Esophagus mucosa (tissue), 1 donor: ENCODE data around the gene RAPH1. TPM values are rescaled to one million over a fixed set of nuclear protein-coding genes. Genes with fewer than 3 reads are reported as not detected.

ENCODE experiments used
- ATAC-seq: fragments of 200-7000 bp; cut with Tn5 transposase; one replicate; pipeline ENCODE4 v1.9.1; 2020
- total RNA-seq: library from RNA; stranded (reverse); gene quantifications from one replicate; pipeline ENCODE4 v1.2.4, GENCODE V29; 2023
- donor health status: DM: yes; HTN: yes; CAD: no.

The RAPH1 gene
- total RNA-seq, 1 donor from 2014 or later = 27.7 TPM

- no peak for ATAC-seq
These were observed 45.6 kb downstream of the RAPH1 start for GRCh38 chr2:203489531-203489930.

DNA sequence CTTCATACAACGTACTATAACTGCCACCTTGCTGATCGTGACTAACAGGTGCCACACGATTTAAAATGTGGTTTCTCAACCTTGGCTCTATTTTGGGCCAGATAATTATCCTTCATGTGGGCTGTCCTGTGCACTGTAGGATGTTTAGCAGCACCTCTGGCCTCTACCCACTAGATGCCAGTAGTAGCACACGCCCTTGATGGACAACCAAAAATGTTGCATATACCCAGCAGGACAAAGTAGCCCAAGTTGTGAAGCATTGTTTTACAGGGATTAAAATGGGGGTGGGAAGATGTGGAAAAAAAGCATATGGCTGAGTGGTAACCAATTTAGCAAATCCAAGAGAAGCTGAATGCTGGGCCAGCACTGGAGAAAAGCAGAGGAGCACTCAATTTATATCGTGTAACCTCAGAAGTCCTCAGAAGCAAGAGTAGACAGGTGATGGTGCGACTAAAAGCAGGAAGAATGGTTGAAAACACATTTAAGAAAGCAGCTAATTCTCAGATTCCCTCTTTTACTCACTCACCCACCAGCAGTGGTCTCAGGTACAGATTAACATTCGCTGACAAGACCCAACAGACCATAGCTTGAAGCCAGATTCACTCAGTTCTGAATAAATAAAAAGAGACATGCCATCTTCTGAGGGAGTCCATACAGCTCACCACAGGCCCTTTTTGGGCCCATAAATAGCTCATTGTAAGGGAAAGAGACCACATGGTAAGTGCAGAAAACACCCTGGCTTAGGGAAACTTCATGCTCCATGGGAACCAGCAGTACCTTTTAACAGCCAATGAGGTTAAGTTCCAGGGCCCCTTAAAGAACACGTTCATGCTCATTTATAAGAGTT, 50.6 kb downstream of the RAPH1 start:
- peak; percentile 74 for ATAC-seq

GRCh38 chr2:203480623-203481022, 54.5 kb downstream of the RAPH1 start:
- ATAC-seq = no peak

DNA sequence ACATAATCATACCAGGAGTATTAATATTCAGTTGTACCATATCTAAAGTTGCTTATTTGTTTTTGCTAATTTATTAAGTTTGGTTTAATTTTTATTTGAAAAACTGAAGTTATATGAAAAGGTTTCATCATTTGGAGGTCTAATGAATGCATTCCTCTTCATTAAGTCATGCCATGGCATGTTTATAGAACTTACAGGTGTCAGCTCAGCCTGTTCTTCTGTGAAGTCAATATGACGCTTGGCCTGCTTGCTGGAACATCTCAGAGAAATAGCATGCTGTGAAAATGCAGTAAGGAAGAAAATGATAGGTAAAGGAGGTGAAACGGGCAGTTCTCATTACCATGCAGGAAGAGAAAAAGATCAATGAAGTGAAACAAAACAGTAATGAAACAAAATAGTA, 58.2 kb downstream of the RAPH1 start:
- ATAC-seq = peak; percentile 44

GRCh38 chr2:203471323-203471722, 63.8 kb downstream of the RAPH1 start:
- ATAC-seq = no peak

DNA sequence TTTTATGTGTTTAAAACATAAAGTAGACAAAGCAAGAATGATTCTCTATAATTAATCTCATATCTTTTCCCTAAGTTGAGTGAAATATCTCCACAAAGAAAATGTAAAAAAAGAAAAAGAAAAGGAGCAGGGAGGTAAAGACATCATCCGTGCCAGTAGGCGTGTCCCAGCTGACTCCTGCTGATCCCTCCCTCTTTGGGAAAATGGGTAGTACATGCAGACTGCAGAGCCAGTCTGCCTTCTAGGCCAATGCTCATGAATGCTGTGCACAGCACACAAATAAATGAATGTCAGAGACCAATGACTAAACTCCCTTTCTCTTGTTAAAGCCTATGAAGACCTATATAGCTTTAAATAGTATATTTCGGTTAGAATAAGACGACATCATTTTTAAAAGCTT, 64.7 kb downstream of the RAPH1 start:
- no peak for ATAC-seq

GRCh38 chr2:203469546-203469945, 65.6 kb downstream of the RAPH1 start:
- no peak for ATAC-seq

DNA sequence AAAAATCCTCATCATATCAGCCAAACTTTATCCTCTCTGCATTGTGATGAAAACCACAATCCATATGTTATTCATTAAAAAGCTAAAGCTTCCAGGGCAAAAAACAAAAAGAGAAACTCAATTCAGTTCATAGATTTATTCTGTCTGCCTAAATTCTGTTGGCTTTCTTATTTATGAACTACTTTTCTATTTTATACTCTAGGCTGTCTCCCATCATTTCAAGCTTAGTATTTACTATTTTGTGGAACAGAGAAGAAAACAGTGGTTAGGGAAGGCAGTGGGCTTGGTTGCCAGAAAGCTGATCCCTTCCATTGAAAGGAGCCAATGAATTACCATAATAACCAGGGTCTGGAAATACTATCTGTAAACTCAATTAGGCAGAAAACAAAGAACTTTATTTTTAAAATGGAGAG, 71.8 kb downstream of the RAPH1 start:
- ATAC-seq = no peak

GRCh38 chr2:203462308-203462707, 72.8 kb downstream of the RAPH1 start:
- ATAC-seq = no peak

- no peak for ATAC-seq
These were observed 73.4 kb downstream of the RAPH1 start for GRCh38 chr2:203461746-203462145.

- no peak for ATAC-seq
These were observed 79.9 kb downstream of the RAPH1 start for GRCh38 chr2:203455209-203455608.

DNA sequence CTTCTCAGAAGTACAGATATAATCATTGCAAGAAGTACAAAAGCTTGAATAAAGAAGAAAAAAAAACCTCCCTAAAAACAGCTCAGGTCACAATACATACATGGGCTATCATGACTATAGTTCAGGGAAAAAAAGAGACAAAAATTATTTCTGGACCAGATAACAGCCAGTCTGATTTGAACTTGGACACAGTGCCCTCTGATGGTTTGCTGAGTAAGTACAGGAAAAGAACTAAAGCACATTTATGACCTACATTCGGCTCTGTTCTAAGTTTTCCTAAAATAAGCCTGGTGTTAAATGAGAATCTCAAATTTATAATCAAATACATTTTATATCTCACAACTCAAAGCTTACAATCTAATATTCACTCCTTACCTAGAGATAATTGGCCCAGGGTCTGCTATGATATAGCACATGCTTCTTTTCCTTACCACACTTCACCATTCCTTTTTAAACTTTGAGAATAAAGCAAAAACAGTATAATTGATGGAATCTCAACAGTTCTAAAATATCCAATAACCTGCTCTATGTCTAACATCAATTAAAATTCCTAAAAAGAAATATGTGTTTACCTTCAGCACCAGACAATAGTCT, 81.1 kb downstream of the RAPH1 start:
- peak; percentile 70 for ATAC-seq

GRCh38 chr2:203451689-203452088, 83.4 kb downstream of the RAPH1 start:
- ATAC-seq = peak; percentile 65

DNA sequence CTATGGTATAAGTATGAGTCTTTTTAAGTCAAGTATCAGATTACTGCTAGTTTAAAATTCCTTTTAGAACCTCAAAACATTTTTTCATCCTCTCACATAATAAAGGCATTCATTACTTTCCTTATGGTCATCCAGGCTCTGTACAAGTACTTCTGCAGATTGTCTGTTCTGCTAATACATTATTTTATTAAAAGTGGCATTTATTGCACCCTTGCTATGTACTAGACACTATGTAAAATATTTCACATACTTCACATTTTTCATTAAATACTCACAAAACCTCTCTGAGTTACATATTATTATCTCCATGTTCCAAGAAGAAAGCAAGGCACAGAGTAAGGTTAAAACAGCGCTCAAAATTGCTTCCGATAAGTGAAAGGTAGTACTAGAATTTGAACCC, 84.1 kb downstream of the RAPH1 start:
- no peak for ATAC-seq

DNA sequence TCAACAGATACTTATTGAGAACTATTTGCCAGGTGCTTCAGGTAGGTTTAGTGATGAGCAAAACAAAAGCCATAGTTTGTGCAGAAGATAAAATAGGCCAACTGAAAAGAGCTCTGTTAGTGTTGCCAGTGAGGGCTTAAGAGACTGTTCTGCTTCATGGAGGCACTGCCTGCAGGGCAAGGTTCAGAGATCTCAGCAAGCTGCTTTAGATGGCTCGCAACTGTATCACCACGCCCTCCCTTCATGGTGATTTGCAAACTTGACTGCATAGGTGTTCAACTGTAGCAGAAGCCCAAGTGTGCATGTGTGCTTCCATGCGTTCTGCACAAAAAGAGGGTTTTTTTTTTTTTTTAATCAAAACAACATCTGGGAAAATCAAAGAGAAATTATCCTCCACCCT, 84.5 kb downstream of the RAPH1 start:
- ATAC-seq = peak; percentile 34

DNA sequence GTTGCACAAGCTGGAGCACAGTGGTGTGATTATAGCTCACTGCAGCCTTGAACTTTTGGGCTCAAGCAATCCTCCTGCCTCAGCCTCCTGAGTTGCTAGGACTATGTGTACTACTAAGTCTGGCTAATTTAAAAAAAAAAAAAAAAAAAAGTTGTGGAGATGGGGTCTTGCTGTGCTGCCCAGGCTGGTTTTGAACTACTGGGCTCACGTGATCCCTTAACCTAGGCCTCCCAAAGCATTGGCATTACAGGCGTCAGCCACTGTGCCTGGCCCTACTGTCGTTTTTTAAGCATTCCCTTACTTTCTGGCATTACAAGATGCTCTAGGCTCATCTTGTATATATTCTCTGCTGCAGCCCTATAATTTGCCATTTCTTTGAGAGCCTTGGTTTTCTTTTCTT, 88.3 kb downstream of the RAPH1 start:
- ATAC-seq = no peak

DNA sequence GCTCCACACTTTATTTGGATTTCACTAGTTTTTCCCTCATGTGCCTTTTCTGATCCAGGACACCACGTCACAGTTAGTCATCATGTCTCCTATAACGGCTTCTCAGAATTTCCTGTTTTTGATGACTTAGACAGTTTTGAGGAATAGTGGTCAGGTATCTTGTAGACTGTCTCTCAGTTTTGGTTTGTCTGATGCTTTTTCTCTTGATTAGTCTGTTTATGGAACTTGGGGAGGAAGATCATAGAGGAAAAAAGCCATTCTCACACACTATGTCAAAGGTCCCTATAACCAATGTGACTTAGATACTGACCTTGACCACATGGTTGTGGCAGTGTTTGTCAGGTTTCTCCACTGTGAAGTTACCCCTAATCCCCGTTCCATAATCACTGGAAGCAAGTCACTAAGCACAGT, 89.0 kb downstream of the RAPH1 start:
- ATAC-seq = no peak

DNA sequence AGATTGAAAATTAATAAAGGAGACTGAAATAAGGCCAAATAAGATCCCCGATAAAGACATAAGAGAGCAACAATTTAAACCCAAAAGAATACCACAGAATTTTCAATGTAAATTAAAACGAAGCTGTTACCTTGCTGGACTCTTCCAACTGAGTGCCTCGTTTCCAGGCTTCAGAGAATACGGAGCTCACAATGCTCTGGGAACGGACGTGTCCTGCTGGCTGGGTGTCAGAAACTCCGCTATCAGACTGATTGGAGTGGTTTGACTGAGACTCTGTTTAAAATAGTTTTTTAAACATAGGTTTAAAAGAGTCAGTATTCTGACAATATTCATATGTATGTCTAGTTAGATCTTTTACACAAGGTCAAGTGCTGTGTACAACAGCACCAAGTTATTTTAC, 90.4 kb downstream of the RAPH1 start:
- ATAC-seq = no peak

DNA sequence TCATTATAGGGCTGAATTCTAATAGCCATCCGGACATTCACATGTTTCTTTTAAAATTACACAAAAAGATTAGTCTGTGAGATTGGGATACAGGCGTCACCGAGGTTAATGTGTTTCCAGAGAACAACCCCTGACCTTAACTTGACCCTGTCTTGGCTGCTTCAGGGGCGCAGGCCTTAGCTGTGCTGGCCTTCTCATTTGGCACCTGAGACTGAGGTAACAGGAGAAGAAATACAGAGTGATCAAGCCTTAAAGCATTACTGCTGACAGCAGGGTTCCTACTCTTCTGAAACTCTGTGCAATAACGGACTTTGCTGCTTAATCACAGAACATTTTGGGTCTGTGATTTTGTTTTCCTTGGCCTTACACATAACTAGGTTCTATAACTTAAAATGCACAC, 92.6 kb downstream of the RAPH1 start:
- no peak for ATAC-seq

- no peak for ATAC-seq
These were observed 93.6 kb downstream of the RAPH1 start for GRCh38 chr2:203441463-203441862.

DNA sequence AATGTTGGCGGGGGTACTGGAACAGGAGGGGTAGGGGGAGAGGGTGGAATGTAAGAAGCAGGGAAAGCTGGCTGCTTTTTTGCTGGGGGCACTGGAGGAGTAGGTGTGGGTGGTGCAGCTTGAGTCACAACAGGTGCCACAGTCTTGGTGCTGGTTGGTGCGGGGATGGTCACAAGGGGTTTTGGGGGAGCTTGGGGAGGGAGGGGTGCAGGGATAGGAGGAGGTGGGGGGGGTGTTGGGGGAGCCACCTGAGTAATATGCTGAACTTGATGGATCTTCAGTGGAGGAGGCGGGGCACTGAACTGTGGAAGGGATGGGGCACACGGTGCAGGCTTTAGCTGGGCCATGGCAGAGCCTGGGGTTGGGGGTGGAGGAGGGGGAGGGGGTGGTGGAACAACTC, 94.4 kb downstream of the RAPH1 start:
- ATAC-seq = no peak

DNA sequence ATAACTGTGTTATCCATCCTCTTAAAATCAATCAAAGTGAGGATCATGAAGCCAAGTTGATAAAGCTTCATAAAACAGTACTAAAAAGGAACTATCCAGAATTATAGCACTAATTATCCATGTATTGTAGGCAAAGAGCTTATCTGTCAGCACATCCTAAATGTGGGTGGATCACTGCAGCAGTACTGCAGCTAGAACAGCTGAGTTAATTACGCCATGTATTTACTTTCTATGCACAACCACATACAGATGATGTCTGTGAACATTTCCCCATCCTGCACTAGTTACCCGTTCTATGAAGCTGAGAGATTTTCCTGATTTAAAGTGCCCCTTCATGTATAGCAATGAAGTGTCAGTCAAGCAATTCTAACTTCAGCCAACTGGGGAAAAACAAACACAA, 96.6 kb downstream of the RAPH1 start:
- ATAC-seq = no peak

- ATAC-seq = no peak
These were observed 97.6 kb downstream of the RAPH1 start for GRCh38 chr2:203437511-203437910.

- no peak for ATAC-seq
These were observed 98.6 kb downstream of the RAPH1 start for GRCh38 chr2:203436496-203436895.
